GM11168 (cell line): Measurements from ENCODE around the gene FXYD3.

ENCODE experiments used
- in situ Hi-C: fragments of 300-500 bp; cut with MboI; formaldehyde crosslinking; loops from one replicate; pipeline ENCODE4 v1.12.0; 2022; ENCODE audit warnings: low sequenced_read_pairs; ENCODE audit not compliant: unreplicated experiment

The FXYD3 gene

GRCh38 chr19:35115177-35115951 lies at the start of gene FXYD3:
Gene FXYD3 (plus strand): TSS chr19:35115823. CDS start chr19:35119377, 3,554 bp downstream.
- in situ Hi-C loops: no loop called here

- in situ Hi-C loops: no loop called here
These were observed 49.5 kb upstream of the FXYD3 start for GRCh38 chr19:35066121-35066520.

- in situ Hi-C loops: no loop called here
These were observed 48.7 kb upstream of the FXYD3 start for GRCh38 chr19:35066691-35067563.

GRCh38 chr19:35068941-35069634 lies 46.5 kb upstream of the FXYD3 start:
- in situ Hi-C loops: no loop called here

GRCh38 chr19:35069696-35070095 lies 45.9 kb upstream of the FXYD3 start:
- in situ Hi-C loops: no loop called here

GRCh38 chr19:35070471-35070870 lies 45.2 kb upstream of the FXYD3 start:
- in situ Hi-C loops: no loop called here

GRCh38 chr19:35073516-35073915 lies 42.1 kb upstream of the FXYD3 start:
- in situ Hi-C loops: no loop called here

- in situ Hi-C loops: no loop called here
These were observed 41.7 kb upstream of the FXYD3 start for GRCh38 chr19:35073941-35074340.

GRCh38 chr19:35074426-35075201 lies 41.0 kb upstream of the FXYD3 start:
- in situ Hi-C loops: no loop called here

- in situ Hi-C loops: no loop called here
These were observed 40.2 kb upstream of the FXYD3 start for GRCh38 chr19:35075202-35076025.

- in situ Hi-C loops: no loop called here
These were observed 39.6 kb upstream of the FXYD3 start for GRCh38 chr19:35076026-35076370.

GRCh38 chr19:35076657-35077056 lies 39.0 kb upstream of the FXYD3 start:
- in situ Hi-C loops: no loop called here

GRCh38 chr19:35077411-35078223 lies 38.0 kb upstream of the FXYD3 start:
- in situ Hi-C loops: no loop called here

- in situ Hi-C loops: no loop called here
These were observed 35.8 kb upstream of the FXYD3 start for GRCh38 chr19:35079826-35080225.

- in situ Hi-C loops: no loop called here
These were observed 34.9 kb upstream of the FXYD3 start for GRCh38 chr19:35080613-35081170.

GRCh38 chr19:35081201-35081600 lies 34.4 kb upstream of the FXYD3 start:
- in situ Hi-C loops: no loop called here

- in situ Hi-C loops: no loop called here
These were observed 31.7 kb upstream of the FXYD3 start for GRCh38 chr19:35083691-35084508.

- in situ Hi-C loops: no loop called here
These were observed 31.2 kb upstream of the FXYD3 start for GRCh38 chr19:35084509-35084762.
